ENCODE results near the gene DLG2. TPM values are rescaled to one million over a fixed set of nuclear protein-coding genes. Genes with fewer than 3 reads are reported as not detected.
"Not testable (repeated sequence)": the region's sequence is repeated elsewhere in the genome, so short reads cannot be mapped to it uniquely, and the experiment has no call there.

Gene DLG2
- total RNA-seq = 14.4 TPM

DNA sequence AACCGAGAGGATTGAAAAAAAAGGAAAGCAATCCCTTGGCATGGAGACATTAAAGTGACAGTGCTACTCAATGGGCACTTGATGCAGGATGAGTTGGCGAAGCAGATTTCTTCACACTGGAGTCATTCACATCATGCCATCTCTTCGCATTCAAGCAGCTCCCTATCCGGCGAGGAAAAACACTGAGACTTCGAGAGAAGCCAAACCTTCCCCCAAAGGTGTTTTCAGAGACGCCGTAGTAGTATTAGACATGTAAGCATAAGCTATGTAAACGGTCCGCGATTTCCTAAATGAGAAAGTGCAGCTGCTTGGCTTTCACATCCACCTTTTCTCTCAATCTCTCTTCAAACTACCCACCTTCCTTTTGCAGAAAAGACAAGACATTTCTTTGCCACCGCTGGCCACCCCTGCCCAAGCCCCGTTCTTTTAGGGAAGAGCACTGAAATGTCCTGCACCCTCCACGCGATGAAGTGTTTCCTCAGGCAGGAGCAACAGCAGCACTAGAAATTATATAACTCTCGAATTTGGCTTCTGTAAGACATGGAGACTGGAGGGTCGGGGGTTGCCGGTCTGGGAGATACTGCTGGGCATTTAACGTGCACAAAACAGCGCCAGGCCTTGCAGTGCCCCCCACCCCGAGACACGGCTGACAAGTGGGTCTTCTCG is at the start of gene DLG2:
TSS of gene DLG2 (minus strand) at position 13 of the 666 bp plus-strand sequence.
- peak; percentile 70 for DNase-seq

DNA sequence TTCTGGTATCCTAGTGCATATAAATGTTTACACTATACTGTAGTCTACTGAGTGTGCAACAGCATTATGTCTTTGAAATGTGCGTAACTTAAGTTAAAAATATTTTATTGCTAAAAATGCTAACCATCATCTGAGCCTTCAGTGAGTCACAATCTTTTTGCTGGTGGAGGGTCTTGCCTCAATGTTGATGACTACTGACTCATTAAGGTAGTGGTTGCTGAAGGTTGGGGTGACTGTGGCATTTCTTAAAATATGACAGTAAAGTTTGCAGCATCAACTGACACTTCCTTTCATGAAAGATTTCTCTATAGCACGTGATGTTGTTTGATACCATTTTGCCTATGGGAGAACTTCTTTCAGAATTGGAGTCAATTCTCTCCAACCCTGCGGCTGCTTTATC is 46.2 kb upstream of the DLG2 start:
- DNase-seq = no peak

DNA sequence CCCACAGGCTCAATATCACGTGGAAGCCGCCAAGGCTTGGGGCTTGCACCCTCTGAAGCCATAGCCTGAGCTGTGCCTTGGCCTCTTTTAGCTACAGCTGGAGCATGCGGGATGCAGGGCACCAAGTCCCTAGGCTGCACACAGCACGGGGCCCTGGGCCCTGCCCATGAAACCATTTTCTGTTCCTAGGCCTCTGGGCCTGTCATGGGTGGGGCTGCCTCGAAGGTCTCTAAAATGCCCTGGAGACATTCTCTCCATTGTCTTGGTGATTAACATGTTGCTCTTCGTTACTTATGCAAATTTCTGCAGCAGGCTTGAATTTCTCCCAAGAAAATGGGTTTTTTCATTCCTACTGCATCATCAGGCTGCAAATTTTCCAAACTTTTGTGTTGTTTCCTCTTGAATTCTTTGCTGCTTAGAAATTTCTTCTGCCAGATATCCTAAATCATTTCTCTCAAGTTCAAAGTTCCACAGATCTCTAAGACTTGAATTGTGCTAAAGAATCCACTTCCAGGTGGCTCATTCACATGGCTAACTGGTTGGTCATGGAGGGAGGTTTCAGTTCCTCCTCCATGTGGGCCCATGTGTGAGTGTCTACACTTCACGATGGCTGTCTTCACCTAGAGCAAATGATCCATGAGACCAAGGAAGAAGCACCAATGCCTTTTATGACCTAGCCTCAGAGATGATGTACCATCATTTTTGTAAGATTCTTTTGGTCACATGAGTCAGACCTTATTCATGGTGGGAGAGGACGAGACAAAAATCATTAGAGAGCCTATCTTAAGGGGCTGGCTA is 45.2 kb upstream of the DLG2 start:
- no peak for DNase-seq

DNA sequence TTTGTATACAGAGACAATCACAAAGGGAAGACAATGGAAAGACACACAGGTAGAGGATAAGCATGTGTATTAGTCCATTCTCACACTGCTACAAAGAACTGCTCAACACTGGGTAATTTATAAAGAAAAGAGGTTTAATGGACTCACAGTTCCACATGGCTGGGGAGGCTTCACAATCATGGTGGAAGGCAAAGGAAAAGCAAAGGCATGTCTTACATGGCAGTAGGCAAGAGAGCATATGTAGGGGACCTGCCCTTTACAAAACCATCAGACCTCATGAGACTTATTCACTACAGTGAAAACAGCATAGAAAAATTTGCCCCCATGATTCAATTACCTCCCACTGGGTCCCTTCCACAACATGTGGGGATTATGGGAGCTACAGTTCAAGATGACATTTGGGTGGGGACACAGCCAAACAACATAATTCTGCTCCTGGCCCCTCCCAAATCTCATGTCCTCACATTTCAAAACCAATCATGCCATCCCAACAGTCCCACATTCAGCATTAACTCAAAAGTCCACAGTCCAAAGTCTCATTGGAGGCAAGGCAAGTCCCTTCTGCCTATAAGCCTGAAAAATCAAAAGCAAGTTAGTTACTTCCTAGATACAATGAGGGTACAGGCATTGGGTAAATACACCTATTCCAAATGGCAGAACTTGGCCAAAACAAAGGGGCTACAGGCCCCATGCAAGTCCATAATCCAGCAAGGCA is 44.0 kb upstream of the DLG2 start:
- DNase-seq = not testable (repeated sequence)

DNA sequence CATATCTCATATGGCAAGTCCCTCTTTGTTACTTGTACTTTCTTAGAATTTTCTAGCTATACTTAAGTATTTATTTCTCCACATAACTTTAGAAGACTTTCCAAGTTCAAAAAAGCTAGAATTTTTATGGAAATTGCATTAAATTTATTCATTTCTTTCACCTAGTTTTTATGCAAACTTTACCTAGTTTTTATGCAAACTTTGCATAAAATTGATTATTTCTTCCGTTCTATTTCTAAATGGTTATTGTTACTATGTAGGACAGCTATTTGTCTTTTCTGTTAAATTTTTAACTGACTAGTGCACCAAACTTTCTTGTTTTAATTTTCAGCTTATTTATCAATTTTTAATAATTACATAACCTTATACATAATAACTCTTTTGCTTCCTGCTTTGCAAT is 41.0 kb upstream of the DLG2 start:
- DNase-seq = no peak

DNA sequence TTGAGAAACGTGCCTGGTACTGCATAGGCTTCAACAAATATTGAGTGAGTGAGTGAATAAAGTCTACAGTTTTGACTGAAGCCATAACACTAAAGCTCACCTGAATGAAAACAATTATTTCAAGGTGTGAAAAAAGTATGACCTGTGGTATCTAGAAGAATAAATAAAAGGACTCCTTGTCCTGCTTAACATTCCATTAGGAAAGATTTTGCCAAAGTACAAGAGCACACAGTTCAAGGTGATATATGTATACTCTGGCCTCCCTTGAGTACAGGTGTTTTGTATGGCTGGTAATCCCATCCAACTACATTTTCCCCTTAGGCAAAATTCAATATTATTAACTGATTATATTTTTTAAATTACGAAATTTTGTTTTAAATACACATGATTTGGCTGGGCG is 39.5 kb upstream of the DLG2 start:
- no peak for DNase-seq

DNA sequence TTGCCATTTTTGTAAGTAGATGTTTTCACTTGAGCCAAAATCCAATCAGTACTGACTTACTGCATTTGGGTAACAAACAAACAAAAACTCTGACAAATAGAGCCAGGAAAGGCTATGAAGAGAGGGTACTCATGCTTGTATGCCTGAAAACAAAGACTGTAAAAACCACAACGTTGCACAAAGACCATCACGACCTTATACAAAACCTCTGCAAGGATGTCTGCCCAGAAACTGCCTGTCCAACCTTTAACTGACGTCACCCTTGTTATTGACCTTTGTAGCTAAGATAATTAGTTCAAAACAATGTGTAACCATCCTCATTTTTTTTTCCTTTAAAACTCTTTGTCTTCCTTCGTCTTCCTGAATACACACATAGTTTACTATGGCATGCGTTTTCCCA is 38.6 kb upstream of the DLG2 start:
- peak; percentile 20 for DNase-seq

DNA sequence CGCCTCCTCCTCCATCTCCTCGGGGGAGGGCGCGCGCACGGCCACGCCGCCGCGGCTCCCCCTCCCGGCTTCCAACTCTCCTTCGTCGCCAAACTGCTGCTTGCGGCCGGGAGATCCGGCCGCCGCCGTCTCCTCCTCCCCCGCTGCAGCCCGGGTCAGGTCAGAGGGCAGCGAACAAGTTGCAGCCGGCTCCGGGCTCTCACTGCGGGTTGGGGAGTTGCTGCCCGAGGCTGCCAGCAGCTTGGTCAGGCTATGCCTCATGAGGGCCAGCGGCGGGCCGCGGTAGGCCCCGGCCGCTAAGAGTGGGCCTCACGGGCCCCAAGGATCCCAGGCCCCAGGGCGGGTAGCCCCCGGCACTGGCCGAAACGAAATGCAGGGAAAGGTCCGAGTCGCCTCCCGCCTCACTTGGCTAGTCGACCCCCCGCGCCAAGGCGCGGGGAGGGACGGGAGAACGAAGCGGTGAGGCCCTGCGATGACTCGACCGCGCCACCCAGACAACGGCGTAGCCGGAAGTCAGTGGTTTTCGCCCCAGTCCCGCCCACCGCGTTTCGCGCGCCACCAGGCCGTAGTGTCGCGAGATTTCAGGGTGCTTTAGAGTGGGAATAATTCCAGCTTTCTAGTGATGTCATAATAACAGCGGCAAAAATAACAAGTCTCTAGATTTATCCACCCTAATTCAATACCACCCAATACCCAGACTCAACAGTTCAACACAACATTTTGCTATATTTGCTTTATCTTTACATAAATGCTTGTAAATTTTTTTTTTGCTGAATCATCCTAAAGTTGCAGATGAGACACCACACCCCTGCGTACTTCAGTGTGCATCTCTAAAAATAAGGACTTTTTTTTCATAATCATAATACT is 37.7 kb upstream of the DLG2 start, which contains the start of gene CREBZF:
TSS of gene CREBZF (minus strand) at position 515 of the 867 bp plus-strand sequence. CDS start at position 261, 254 bp downstream.
- DNase-seq = peak; percentile 98

DNA sequence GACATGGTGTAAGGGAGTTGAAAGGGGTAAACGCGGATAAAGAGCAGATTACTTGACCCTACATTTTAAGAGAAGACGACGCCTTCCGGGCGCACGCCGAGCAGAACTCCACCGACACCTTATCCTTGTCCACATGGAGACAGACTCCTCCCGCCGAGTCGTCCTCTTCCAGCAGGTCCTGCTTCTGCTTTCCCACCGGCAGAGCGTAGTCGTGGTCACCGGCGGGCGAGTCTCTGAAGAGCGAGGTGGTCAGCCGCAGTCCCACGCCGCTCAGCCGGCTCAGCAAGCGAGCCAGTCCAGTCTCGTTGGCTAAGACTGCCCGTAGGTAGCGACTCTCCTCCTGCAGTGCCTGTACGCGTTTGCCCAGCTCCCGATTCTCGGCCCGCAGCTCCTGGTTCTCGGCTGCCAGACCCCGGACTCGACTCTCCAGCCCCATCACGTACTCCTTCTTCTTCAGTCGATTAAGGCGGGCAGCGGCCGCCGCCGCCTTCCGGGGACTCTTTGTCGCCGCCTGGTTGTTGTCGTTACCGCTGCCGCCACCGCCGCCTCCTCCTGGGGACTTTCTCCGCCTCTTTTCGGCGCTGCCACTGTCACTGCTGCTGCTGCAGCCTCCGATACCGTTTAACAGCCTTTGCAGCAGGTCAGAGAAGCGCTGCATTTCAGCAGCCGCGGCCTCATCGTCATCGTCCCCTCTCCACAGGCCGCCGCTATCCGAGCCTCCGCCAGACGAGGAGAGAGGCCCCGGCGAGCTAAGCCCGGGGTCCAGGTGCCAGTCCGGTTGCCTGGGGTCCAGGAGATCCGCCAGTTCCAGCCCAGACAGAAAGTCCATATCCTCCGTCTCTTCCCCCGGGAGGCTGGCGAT is 36.8 kb upstream of the DLG2 start:
- peak; percentile 89 for DNase-seq

DNA sequence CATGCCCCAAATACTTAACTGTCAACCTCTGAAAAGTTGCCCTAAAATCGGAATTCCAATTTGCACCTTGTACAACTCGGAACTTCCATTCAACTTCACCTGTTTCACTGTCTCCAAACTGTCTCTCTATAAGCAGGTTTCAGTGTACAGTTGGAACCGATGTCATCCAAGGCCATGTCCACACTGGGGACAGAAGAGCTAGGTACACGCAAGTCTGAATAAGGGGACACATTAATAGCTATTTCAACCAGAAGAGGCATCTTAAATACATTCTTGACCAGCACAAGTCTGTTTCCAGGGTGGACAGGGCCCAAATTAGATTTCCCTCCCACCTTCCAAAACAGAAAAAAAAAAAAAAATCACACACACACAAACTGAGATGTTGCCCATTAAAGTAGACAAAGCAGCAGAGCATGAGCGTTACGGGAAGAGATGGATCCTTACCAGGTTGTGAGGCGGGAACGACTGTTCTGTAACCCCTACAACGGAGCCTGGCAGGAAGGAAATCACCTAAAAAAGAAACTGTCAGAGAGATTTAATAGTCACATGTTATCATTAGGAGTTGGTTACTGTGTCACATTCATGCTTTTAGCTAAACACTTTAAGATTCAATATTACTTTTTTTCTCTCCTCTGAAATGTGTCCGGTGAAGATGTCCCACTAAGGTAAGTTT is 36.1 kb upstream of the DLG2 start:
- peak; percentile 16 for DNase-seq

DNA sequence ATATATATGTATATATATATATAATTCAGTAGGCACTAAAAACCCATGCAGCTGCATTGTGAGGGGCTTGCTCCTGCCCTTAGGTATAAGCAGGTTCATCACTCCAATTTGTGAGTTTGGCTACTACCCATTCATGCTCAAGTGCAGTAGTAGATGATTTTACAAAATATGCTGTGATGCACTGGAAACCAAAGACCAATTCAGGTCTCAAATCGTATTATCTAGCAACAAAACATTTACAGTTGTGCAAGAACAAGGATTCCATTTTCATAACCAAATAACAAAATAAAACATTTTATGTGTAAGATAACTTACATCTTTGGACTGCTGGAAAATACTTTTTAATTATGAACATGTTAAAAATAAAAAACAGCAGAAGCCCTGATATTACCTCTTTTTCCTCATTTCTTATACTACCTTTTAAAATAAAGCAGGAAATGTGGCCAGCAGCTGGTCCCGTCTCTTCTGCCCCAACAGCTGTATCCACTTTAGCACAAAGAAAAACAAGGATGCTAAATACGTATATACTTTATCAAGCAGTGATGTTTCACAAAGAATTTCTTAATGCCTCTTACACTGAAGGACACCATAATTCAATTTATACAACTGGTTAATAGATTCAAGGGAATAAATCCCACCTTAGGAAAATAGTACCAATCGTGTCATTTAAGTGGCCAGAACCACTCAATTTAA is 35.0 kb upstream of the DLG2 start:
- DNase-seq = peak; percentile 41

DNA sequence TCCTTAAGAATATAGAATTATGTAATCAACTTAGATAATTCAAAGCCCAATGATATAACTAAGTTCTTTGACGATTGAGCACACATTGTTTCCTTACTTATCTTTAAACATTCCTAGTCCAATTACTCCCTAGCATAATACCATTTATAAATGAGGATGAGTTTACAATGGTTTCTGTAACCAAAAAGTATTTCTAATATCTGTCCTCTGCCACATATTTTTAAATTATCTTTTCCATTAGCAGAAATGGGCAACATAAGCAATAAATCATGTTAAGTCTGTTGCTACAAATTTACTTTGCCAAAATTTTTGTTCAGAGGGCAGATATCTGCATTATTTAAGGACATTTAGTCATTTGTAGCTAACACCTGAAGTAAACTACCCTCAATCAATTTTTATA is 31.0 kb upstream of the DLG2 start:
- DNase-seq = no peak

DNA sequence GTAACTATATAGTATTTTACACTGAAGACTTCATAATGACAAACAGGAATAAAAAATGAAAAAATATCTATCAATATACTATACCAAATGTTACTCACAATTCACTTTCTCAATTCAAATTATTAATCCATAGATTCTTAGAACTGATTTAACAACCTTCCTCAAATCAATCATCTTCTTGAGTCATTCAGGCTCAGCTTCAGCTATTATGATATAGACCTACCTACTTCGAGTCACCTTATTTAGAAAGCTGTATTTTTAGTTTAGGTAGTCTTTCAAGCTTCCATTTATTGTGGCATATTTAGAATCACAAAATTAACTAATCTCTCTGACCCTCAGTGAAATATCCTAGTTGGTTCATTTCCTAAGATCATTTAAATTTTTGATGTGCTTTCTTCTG is 29.6 kb upstream of the DLG2 start:
- no peak for DNase-seq

DNA sequence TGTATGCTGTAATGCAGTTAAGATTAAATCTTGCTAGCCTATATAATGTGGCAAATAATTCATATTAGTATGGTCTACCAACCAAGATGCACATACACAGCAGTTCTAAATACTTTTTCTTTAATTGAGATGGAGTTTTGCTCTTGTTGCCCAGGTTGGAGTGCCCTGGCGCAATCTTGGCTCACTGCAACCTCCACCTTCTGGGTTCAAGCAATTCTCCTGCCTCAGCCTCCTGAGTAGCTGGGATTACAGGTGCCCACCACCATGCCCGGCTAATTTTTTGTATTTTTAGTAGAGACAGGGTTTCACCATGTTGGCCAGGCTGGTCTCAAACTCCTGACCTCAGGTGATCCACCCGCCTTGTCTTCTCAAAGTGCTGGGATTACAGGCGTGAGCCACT is 27.2 kb upstream of the DLG2 start:
- not testable (repeated sequence) for DNase-seq

DNA sequence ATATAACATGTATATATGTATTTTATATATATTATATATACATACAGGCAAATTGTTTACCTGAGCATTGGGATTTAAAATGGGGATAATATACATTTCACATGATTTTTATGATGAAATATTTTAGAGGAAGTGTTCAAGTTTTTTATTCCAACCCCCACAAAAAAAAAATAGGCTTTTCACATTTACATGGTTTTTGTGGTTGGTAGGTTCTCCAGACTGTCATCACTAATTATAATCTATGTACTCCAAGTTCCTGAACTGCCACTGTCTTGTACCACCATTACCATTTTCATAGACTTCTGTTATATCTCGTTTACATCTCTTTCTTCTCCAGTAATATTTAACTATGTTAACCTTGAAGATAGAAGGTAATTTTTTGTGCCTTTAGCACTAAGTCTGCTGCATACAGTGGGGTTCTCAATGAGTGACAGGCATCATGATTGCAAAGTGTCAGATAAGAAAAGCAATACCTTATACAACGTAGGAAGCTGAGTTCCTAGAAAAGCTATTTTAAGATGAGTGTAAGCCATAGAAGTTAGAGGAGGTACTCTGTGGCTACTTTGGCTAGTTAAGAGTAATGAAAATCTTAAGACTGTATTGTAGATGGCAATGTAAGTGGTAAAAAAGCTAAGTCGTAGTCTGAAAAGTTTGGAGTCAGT is 25.8 kb upstream of the DLG2 start:
- no peak for DNase-seq

DNA sequence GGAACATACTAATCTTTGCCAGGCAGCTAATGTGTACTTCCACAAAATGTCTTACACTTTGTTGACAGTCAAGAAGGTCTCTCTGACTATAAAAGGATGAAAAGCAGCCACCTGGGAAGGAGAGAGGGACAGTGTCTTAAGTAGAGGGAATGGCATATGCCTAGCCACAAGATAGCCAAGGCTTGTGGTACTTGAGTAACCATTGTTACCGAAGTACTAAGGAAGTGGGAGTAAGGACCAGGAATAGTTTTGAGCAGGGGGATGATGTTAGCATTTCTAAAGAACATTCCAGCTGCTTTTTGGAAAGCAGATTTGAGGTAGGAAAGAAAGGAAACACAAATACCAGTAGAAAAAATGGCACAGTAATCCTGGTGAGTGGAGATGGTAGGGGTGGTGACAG is 24.0 kb upstream of the DLG2 start:
- no peak for DNase-seq

DNA sequence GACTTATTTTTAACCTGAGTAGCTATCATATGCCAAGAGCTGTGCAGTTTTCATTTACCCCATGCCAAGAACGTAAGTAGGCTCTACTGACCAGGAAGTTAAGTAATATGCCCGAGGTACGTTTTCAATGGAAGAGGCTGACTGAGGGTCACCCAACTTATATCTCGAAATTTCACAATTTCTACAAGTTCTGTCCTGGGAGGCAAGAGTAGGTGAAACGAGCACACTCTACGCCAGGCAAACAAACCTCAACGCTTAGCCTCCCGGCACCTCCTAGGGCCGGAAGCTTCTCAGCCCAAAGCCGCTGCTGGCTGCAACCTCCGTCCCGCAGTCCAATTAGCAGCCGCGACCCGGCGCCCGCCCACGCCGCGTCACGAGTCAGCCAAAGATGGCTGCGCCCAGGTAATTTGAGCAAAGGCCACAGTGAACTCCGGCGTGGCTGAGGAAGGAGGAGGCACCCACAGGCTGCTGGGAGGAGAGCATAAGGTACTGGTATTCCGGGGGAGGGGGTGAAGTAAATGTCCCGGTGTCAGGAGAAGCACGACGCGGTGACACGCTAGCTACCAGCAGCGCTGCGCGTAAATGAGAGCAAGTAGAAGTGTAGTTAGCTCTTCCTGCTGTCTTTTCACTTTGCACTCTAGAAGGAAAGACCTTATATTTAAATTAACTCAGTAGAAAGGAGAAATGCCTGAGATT is 20.6 kb upstream of the DLG2 start, which contains the start of gene TMEM126A:
TSS of gene TMEM126A (plus strand) at position 364 of the 696 bp plus-strand sequence. CDS start 2,289 bp downstream, outside the sequence.
- peak; percentile 95 for DNase-seq

DNA sequence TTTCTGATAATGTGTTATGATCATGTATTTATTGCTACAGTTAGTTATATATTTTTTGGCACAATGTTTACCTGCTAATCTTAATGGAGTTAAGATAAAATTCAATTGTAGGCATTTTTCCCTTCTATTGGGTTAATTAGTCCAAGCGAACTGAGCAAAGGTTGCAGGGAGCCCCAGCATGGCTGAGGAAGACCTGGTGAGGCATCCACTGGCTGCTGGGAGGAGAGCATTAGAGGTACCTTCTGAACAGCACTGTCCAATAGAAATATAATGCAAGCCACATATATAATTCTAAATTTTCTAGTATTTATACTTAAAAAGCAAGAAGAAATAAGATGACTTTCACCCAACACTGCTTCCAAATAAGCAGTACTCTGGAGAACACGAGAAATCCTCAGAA is 19.9 kb upstream of the DLG2 start:
- no peak for DNase-seq

Measured in tongue (tissue), 2 donors.